Testis (tissue), 3 donors: ENCODE results near the gene VDAC2. TPM values are rescaled to one million over a fixed set of nuclear protein-coding genes. Genes with fewer than 3 reads are reported as not detected.

Experiments
- DNase-seq: peaks from one replicate; pipeline ENCODE4 v3.0.0-alpha.2; 2019
- H3K27ac ChIP-seq, 2 donors: fragments of 200-600 bp; sonication (generic); one replicate each; pipeline ENCODE4 v1.5.1; 2019
- H3K27me3 ChIP-seq: fragments of 200-600 bp; sonication (generic); one replicate; pipeline ENCODE4 v1.5.1; 2019
- H3K36me3 ChIP-seq: fragments of 200-600 bp; sonication (generic); one replicate; pipeline ENCODE4 v1.5.1; 2017; ENCODE audit warnings: low read depth; ENCODE audit errors: missing control alignments
- H3K4me1 ChIP-seq: fragments of 200-600 bp; sonication (generic); one replicate; pipeline ENCODE4 v1.5.1; 2019
- H3K4me3 ChIP-seq, 2 donors: fragments of 200-600 bp; sonication (generic); one replicate each; pipeline ENCODE4 v1.5.1; 2017 to 2019
- H3K9me3 ChIP-seq: fragments of 200-600 bp; sonication (generic); one replicate; pipeline ENCODE4 v1.5.1; 2017
- CTCF ChIP-seq, 3 experiments: fragments of 450-650 bp in 2 of 3; fragments of 200-600 bp in 1 of 3; sonication (generic) in 1 of 3; IDR thresholded peaks; one replicate each; pipeline ENCODE4 v1.5.1; 2016 to 2019; ENCODE audit warnings: antibody characterized with exemption in 3 of 3, mild to moderate bottlenecking in 2 of 3, moderate library complexity in 1 of 3
- POLR2A ChIP-seq: fragments of 450-650 bp; IDR thresholded peaks from one replicate; pipeline ENCODE4 v1.6.1; 2017; ENCODE audit warnings: antibody characterized with exemption, mild to moderate bottlenecking, moderate library complexity
- WGBS, 2 donors: methylation state at CpG; one replicate each; pipeline ENCODE4 v1.1.5; 2018; 5-methylcytosine and 5-hydroxymethylcytosine counted together
- intact Hi-C: fragments of 100-400 bp; cut with DNase I; formaldehyde crosslinking; loops from one replicate; pipeline ENCODE4 v1.15.1; 2023; ENCODE audit warnings: low total_unique reads
- polyA plus RNA-seq: library from polyadenylated mRNA; stranded (reverse); fragments of 350-450 nt; fragmentation: Illumina TruSeq; extraction: RNeasy Lipid Tissue Mini Kit (QIAGEN cat#74804); gene quantifications from one replicate; pipeline ENCODE4 v1.2.3, GENCODE V29; 2014; ENCODE audit warnings: low read depth, low replicate concordance; ENCODE audit not compliant: insufficient read depth
- total RNA-seq, 2 donors: library from RNA; depleted of rRNA; stranded (reverse); fragments of >200 nt; gene quantifications; one replicate each; pipeline ENCODE4 v1.2.3, GENCODE V29; 2016

VDAC2 gene
- total and polyA plus RNA-seq, 3 donors from 2014 or later, result 105 to 234 (median 111) TPM

DNA sequence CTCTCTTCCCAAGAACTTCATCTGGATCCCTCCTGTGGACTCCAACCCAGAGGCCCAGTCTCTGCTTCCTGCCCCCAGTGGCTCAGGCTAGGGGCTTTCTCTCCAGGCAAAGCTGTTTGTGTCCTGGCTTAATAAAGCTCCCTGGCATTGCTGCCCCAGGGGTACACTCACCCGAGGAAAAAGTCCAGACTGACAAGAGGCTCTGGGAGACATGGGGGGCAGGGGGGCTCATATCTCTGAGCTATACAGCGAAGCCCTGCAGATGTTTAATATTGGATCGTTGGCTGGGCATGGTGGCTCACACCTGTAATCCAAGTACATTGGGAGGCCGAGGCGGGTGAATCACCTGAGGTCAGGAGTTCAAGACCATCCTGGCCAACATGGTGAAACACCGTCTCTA lies 35.9 kb downstream of the VDAC2 start:
- no peaks in the 10 kb centered on the region for H3K9me3 ChIP-seq
- no peak overlapping the region for H3K27ac ChIP-seq
- intact Hi-C loops, result no loop called here
- H3K27me3 ChIP-seq, result no peaks in the 10 kb centered on the region
- no peak for DNase-seq
- no peak overlapping the region for H3K4me3 ChIP-seq
- no peaks in the 10 kb centered on the region for H3K4me1 ChIP-seq
- TF ChIP-seq CTCF (IDR thresholded peaks at IDR 0.05), result no peak
- no peak for TF ChIP-seq POLR2A
- 84 to 93% methylated on average over 6 of the region's 6 CpGs for WGBS, 2 donors
- H3K36me3 ChIP-seq, result no peaks in the 10 kb centered on the region

- H3K4me1 ChIP-seq, result no peaks in the 10 kb centered on the region
- no peak overlapping the region for H3K4me3 ChIP-seq
- no peaks in the 10 kb centered on the region for H3K27me3 ChIP-seq
- WGBS, 2 donors, result 87 to 94% methylated on average over 5 of the region's 5 CpGs
- no peak for TF ChIP-seq POLR2A
- TF ChIP-seq CTCF (IDR thresholded peaks at IDR 0.05), result no peak
- H3K36me3 ChIP-seq, result no peaks in the 10 kb centered on the region
- no peak for DNase-seq
- H3K27ac ChIP-seq, result no peak overlapping the region
- H3K9me3 ChIP-seq, result no peaks in the 10 kb centered on the region
- intact Hi-C loops, result no loop called here
Measured at GRCh38 chr10:75247797-75248196, 37.2 kb downstream of the VDAC2 start.

DNA sequence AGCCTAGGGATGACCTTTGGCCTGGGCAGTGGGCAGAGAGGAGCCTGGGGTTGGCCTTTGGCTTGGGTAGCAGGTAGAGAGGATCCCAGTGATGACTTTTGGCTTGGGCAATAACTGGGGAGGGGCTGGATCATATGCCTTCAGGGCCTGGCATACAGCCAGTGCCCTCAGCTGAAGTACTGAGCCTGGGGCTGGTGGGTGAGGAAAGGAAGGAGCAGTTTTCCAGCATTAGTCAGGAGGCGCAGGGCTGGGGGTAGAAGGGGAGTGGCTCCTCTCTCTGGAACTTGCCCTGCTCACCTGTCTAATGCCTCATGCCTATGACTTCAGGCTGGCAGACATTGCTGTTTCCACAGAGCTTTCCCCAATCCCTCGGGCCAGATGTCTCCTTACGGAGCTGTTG lies 40.3 kb downstream of the VDAC2 start:
- Histone ChIP-seq H3K9me3 (no peaks in the 10 kb centered on the region), H3K36me3 (no peaks in the 10 kb centered on the region), H3K4me3 (no peak overlapping the region), H3K27me3 (no peaks in the 10 kb centered on the region), H3K4me1 (no peaks in the 10 kb centered on the region), H3K27ac (no peak overlapping the region)
- 89 to 97% methylated on average over 3 of the region's 3 CpGs for WGBS, 2 donors
- intact Hi-C loops, result no loop called here
- TF ChIP-seq POLR2A (no peak), CTCF (IDR thresholded peaks at IDR 0.05) (no peak)
- no peak for DNase-seq

DNA sequence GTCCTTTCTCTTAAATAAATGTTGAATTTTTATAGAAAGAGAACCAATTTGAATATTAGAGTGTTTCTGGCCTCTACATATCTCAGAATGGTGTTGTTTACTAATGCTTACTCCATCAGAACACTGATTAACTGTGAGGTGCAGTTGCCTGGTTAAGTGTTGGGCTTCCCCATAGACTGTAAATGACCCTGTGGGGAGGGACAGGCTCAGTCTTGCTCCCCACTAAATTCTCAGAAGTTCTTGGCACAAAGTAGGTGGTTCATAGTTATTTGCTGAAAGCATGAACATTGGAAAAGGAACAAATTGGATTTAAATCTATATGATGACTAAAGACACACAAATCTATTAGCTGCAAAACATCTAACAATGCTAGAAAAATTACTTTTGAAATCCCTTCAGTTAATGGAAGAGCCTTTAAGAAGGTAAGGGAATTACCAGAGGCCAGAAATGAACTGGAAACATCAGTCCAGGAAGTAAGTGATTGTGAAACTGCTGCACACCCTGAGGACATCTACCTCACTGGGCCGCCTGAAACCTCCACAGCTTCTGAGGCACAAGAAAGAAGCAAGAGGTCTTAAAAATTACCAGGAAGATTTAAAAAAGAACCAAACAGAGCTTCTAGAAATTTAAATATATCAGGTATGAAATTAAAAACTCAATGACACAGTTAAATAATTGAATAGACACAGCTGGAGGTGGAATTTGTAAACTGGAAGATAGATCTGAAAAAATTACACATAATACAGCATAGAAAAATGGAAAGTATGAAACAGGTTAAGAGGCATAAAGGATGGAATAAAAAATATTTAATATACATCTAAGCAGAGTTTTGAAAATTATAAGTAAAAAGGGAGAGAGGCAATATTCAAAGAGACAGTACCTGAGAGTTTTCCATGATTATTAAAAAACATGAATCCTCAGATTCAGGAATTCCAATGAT lies 43.0 kb downstream of the VDAC2 start:
- H3K36me3 ChIP-seq, result no peaks in the 10 kb centered on the region
- H3K4me3 ChIP-seq, result no peak overlapping the region
- no peaks in the 10 kb centered on the region for H3K4me1 ChIP-seq
- 100% methylated on average over 1 of the region's 1 CpG for WGBS, 2 donors
- no peak overlapping the region for H3K27ac ChIP-seq
- no peaks in the 10 kb centered on the region for H3K27me3 ChIP-seq
- intact Hi-C loops, result no loop called here
- H3K9me3 ChIP-seq, result no peaks in the 10 kb centered on the region
- no peak for DNase-seq
- TF ChIP-seq POLR2A (no peak), CTCF (IDR thresholded peaks at IDR 0.05) (no peak)

GRCh38 chr10:75254739-75255138 lies 44.1 kb downstream of the VDAC2 start:
- DNase-seq, result no peak
- H3K4me1 ChIP-seq, result no peaks in the 10 kb centered on the region
- H3K4me3 ChIP-seq, result no peak overlapping the region
- no peak for TF ChIP-seq POLR2A
- no peak for TF ChIP-seq CTCF (IDR thresholded peaks at IDR 0.05)
- no peaks in the 10 kb centered on the region for H3K36me3 ChIP-seq
- intact Hi-C loops, result no loop called here
- no peak overlapping the region for H3K27ac ChIP-seq
- H3K9me3 ChIP-seq, result no peaks in the 10 kb centered on the region
- no peaks in the 10 kb centered on the region for H3K27me3 ChIP-seq
- WGBS, 2 donors, result 97 to 99% methylated on average over 2 of the region's 2 CpGs
